ENCODE results near the gene SIX1.

- TF ChIP-seq CTCF (IDR thresholded peaks at IDR 0.05) (no peak), POLR2A (IDR thresholded peaks at IDR 0.05) (no peak)
Observed at GRCh38 chr14:60648249-60648933, 886 bp downstream of the SIX1 start.
